HG03558 (cell line): ENCODE results near the gene CNP.

Experiments used
- ATAC-seq: cut with Tn5 transposase; IDR thresholded peaks from one replicate; pipeline ENCODE4 v1.9.1; 2021; ENCODE audit warnings: moderate number of reproducible peaks; ENCODE audit not compliant: unreplicated experiment; ENCODE audit errors: extremely low read depth

The CNP gene

GRCh38 chr17:42025191-42025579 lies 58.6 kb downstream of the CNP start:
- ATAC-seq: no peak

DNA sequence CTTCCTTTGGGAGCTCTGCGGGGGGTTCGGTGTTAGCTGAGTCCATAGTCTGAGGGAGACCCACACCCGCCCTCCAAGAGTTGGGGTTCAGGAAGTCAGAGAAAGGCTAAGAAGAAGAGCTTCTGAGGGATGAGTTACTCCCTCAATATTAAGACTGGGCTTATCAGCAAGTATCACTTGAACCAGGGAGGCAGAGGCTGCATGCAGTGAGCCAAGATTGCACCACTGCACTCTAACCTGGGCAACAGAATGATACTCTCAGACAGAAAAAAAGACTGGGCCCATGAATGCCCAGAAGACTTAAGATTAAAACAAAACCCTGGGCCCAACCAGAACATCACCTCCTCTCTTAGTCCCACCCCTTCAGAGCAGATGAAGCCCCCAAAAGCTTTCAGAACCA lies 59.3 kb downstream of the CNP start:
- ATAC-seq: no peak

GRCh38 chr17:42026857-42027589 lies 60.4 kb downstream of the CNP start:
- no peak for ATAC-seq
